ENCODE results near the gene MTG1.

DNA sequence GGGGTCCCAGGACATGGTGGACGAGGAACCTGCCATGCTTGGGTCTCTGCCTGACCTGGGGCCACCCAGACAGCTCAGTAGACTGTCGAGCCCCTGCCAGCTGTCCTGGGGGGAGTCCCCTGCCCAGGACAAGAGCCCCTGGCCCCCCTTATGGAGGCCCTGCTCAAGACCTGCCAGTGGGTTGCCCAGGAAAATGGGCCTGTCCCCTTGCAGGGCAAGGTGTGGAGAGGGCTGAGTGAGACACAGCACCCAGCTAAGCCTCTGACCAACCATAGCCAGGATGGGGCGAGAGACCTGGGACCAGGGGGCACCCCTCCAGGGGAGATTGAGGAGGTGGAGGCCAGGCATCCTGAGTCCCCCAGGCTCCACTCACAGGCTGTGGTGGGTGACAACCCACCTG is 38.0 kb upstream of the MTG1 start:
- TF ChIP-seq, protein P1, sequence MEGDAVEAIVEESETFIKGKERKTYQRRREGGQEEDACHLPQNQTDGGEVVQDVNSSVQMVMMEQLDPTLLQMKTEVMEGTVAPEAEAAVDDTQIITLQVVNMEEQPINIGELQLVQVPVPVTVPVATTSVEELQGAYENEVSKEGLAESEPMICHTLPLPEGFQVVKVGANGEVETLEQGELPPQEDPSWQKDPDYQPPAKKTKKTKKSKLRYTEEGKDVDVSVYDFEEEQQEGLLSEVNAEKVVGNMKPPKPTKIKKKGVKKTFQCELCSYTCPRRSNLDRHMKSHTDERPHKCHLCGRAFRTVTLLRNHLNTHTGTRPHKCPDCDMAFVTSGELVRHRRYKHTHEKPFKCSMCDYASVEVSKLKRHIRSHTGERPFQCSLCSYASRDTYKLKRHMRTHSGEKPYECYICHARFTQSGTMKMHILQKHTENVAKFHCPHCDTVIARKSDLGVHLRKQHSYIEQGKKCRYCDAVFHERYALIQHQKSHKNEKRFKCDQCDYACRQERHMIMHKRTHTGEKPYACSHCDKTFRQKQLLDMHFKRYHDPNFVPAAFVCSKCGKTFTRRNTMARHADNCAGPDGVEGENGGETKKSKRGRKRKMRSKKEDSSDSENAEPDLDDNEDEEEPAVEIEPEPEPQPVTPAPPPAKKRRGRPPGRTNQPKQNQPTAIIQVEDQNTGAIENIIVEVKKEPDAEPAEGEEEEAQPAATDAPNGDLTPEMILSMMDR (conservative IDR thresholded peaks at IDR 0.05), result no peak
- TF ChIP-seq ZFX (IDR thresholded peaks at IDR 0.05), result no peak
